Measurements from ENCODE around the gene S100A12.

The S100A12 gene

DNA sequence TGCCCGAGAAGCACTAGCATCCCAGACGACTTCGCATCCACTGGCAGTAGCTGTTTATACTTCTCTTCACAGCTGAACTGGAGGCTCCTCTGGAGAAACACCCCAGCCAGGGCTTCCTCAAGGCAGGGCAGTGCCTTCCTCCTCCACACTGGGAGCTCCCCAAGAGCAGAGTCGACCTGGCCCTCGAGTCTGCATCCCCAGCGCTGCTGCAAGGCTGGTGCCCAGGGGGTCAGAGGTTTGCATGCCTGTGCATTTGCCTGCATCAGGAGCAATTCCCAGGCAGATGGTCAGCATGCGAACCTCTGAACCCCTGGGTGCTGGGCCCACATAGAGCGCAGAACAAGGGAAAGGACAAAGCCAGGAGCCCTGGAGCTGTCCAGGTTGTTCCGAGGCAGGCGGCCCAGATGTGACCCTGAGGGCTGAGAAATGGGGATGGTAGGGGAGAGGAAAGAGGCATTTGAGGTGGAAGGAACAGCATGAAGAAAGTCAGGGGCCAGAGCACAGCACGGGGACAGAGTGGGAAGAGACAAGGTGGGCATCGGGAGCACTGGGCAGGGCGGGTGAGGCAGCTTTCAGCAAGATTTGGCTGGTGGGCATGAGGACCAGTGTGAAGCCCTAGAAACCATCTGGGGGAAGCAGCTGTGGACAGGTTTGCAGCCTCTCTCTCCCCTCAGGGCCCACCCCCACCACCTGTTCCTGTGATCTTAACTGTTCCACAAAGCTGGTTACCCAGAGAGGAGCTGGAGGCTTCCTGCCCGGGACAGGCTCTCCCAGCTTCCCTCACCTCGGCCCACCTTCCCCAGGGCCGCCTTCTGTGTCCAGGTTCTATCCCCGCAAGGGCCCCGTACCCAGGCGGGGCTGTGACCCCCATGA lies 21.9 kb upstream of the S100A12 start:
- no peak for DNase-seq (ENCODE audit: low read depth)

DNA sequence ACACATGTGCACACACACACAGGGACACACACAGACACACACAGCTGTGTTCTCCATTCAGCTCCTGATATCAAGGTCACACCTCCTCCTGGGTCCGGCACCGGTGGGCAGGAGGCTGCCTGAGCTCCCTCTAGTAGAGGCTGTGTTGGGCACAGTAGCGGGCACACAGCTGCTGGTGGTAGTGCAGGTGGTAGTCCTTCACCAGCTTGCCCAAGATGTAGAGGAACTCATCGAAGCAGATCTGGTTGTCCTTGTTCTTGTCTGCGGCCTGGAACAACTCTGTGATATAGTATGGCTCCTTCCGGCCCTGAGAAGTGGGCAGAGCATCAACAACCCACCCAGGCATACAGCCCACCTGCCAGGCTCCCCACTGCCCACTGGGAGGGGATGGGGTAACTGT lies 21.0 kb upstream of the S100A12 start:
- no peak for DNase-seq (ENCODE audit: low read depth)

DNA sequence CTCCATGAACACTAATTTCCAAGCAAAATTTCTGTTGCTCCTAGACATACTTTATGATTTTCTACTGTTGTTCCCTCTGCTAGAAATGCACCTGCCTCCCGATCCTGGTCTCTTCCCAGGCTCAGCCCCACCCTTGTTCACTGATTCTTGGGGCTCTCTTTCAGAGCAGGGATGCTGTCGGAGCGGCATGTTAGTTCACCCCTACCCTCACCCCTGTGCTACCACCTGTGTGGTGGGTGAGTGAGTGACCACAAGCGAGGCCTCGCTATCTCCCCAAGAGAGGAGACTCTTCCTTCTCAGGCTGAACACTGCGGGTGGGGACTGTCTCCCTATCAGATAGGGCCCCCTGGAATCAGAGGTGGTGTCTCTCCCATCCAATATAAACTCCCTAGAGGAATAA lies 20.4 kb upstream of the S100A12 start:
- DNase-seq (ENCODE audit: low read depth), result no peak

DNA sequence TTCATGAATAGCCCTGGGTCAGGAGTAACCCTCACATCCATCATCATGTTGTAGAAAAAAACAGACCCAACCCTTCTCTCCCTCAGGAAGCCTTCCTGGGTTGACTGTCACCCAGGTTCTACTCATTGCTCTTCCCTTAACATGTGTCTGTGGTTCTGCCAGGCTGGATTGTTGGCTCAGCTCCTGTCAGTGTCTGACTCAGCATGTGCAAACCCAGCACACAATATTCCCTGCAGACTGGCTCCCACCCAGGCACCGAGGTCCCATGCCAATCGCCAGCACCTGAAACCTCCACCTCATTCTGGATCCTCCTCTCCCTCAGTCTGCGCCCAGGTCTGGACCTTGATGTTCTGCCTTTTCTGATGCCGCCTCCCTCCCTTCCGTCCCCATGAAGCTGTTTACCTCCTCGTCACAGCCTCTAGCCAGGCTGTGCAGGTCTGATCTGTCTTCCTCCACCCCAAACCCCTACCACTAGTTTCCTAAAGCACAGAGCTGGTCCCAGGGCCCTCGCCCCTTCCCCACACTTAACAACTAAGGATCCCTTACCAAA lies 19.8 kb upstream of the S100A12 start:
- no peak for DNase-seq (ENCODE audit: low read depth)

DNA sequence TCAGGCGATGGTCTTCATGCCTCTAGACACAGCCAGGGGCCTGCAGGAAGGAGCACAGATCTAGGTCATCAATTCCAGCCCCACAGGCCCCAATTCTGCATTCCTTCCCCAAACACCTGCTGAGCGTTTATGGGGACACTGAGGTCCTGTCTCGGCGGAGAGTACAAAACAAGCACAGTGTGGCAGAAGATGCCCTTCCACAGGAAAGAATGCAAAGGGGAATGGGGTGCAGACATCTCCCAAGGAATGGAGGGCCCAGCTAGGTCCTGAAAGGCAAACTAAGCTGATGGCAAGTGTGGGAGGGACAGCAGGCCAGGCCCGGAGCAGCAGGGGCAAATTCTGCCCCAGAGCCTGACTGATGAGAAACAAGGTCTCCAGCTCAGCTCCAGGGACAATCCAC lies 19.0 kb upstream of the S100A12 start:
- no peak for DNase-seq (ENCODE audit: low read depth)

DNA sequence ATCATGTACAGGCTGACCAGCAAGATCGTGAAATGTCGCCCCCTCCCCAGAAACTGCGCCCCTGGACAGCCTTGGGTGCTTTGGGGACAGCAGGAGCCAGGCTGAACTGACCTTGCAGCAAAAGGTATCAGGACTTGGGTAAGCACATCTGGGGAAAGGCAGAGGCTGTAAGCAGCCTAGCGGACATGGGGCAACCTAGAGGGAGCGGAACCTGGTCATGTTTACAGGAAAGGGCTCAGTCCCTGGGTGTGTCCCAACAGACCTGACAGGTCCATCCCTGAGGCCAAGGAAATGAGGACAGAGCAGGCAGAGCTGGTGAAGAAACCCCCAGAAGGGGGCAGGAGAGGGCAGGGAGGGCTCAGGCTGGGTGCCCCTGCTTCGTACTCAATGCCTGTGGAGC lies 18.5 kb upstream of the S100A12 start:
- no peak for DNase-seq (ENCODE audit: low read depth)

DNA sequence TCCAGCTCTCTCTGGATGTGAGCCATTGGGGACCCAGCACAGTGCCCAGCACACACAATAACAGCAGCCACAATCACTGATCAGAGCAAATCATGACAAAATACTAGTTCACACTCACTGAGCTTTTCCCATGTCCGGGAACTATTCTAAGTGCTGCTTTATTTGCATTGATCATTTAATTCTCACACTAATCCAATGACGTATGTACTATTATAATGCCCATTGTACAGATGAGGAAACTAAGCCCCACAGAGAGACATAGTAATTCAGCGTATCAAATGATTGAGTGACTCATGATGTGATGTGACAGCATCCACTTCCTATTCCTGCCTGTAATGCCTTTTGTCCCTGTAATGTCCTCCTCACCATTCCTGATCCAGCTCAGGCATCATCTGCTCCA lies 17.4 kb upstream of the S100A12 start:
- DNase-seq (ENCODE audit: low read depth), result no peak

DNA sequence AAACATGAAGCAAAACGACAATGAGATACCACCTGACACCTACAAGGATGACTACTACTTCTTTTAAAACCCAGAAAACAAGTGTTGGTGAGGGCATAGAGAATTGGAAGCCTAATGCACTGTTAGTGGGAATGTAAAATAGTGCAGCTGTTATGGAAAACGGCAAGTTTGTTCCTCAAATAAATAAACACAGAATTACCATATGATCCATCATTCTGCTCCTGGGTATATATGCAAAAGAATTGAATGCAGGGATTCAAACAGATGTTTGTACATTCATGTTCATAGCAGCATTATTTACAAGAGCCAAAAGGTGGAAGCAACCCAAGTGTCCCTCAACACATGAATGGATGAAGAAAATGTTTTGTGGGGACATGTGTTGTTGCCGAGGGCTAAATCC lies 16.8 kb upstream of the S100A12 start:
- DNase-seq (ENCODE audit: low read depth), result no peak

DNA sequence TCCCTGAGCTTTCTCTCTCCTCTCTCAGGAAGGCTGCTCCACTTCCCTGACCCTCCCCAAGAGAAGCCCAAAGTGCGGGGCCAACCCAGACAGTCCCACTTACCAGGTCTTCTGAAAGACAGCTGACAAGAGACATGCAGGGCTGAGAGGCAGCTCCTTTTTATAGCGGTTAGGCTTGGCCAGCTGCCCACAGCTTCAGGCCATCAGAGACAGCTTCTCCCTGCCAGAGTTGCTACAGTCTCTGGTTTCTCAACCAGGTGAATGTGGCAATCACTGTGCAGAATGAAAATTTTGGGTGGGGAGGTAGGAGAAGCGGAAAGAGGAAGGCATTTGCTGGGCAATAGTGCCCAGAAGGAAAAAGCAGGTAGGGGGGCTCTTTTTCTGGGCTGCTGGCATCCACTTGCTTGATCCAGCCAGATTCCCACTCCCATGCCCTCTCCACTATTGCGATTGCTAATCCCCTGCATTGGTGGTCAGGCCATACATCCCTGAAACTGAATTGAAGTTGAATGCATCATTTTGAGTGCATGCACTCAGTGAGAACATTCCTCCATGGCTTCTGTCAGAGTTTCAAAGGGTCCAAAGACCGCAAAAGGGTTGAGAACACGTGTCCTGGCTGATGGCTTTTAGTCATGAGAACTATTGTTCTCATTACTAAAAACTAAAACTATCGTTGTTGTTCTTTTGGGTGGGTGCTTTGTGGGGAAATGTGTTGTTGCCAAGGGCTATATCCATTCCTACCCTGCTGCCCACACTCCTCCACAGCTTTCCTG lies 15.7 kb upstream of the S100A12 start, which contains the start of gene S100A8:
Gene S100A8, minus strand, starts transcription at position 136 of the 773 bp plus-strand sequence. CDS start 538 bp downstream, outside the sequence.
- no peak for DNase-seq (ENCODE audit: low read depth)

DNA sequence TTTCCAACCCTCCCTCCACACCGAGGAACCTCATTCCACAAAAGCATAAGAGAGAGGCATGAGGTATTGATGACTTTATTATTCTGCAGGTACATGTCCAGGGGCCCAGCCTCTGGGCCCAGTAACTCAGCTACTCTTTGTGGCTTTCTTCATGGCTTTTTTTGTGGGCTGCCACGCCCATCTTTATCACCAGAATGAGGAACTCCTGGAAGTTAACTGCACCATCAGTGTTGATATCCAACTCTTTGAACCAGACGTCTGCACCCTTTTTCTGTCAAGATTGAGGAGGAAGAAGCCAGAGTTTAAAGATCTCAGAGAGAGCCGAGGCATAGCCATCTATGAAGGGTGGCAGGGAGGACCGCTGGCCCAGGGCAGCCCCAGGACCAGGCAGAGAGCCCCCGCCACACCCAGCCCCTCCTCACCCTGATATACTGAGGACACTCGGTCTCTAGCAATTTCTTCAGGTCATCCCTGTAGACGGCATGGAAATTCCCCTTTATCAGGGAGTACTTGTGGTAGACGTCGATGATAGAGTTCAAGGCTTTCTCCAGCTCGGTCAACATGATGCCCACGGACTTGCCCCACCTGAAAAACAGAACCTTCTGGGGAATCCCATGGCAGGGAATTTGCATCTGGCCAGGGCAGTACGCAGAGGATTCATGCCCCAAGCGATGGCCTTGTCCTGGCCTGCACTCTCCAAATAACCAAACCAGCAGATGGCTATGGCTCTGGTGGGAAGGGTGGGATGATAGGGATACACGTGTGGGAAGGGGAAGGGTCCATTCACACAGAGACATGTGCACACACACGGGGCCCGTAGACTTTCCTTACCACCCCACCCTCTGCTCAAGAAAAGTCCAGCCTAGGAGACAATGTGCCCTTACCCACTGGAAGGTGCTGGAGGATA lies 14.8 kb upstream of the S100A12 start:
- no peak for DNase-seq (ENCODE audit: low read depth)

DNA sequence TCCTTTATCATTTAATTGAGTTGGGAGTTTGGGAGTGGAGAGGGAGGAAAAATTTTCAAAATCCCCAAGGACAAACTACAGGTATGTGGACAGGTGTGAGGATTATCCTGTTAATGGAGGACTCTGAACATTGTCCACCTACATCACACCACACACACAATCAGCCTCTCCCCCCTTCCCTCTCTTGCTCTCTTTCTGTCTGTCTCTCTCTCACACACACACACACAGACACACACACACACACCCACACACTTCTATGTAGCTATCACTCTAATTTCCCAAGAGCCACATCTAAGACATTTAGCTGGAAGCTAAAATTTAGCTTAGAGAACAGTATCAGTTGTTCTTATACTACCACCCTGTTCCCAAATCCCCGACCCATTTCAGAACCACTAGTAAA lies 14.0 kb upstream of the S100A12 start:
- no peak for DNase-seq (ENCODE audit: low read depth)

DNA sequence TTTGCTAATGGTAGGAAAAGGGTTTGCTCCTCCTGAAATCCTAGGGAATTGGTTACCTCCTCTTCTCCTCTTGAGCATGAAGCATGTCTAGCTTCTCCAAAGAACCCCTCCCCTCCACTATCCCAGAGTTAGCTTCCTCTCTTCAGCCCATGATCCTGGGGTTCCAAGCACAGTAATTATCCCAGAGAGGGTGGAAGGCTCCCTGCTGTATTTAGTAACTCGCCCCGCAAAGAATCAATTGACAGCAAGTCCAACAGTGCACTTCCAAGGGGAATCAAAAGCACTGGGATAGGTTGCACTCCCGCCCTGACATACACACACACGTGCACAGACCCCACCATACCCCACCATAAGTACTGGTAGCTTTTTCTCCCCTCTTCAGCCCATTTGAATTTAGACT lies 12.4 kb upstream of the S100A12 start:
- no peak for DNase-seq (ENCODE audit: low read depth)

DNA sequence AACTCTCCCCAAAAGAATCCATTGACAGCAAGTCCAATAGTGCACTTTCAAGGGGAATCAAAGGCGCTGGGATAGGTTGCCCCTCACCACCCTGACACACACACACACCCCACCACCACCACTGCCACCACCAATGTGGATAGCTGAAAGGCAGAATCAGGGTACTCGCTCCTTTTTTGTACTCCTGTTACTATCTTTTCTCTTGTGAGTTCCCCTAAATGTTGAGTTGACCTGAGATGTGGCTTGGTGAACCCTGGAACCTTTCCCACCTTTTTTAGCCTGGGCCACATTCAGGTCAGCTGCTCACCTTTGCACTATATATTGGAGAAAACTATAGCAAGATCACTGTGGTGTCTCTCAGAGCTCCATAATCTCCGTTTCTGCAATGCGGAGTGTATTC lies 11.6 kb upstream of the S100A12 start:
- no peak for DNase-seq (ENCODE audit: low read depth)

DNA sequence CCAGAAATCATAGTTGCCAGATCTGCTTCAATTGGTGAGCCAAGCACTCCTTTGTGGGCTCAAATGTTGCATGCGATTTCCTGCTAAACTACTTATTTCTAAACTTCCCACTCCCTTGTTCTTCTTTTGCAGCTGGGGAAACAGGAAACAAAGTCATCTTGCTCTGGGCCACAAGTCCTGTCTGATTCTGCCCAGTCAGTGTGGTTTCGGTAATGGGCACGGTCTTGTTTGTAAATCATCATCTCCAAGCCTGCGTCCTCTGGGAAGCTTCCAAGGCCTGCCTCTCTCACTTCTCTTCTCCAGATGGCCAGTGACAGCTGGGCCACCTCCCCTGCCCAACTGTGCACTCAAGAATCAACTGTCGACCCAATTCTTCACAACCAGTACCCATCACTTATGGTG lies 11.1 kb upstream of the S100A12 start:
- DNase-seq (ENCODE audit: low read depth), result no peak

DNA sequence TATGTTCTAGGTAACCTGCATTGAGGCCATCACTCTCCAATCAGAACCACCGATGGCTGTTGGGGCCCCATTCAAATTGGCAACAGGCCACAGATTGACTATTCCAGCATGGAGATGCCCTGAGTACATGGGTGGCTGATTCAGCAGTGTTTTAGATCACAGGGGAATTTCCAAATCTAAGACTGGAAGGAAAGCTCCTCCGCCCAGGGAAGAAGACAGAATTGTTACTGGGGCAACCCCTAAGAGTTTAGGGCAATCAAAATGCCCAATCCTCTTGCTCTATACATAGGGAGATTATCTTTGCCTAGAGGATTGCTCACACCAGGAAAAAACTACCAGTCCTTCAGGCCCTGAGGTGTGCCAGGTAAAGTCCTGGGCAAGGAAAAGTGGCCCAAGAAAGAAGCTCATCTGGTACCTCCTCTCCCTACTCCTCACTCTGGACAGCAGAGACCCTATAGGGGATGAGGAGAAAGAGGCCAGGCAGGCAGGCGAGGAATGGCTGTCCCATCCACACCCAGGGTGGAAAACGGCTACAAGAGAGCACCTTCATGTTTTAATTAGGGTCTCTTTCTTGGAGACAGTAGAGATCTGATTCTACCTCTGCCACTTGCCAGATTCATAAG lies 9.6 kb upstream of the S100A12 start:
- DNase-seq (ENCODE audit: low read depth), result no peak

DNA sequence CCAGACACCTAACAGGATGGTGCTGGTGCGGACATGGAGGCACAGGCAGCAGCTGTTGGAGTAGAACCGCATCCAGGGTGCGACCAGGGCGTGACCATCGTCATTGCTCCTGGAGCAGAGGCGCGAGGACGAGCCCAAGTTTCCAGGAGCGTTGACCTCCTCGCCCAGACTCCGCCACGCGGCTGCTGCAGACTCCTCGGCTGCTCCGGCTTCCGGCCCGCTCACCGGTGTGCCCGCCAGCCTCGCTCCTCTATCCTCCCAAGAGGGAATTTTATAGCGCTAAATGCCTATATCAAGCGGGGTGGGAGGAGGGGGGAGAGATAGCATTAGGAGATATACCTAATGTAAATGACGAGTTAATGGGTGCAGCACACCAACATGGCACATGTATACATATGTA lies 5.3 kb upstream of the S100A12 start:
- no peak for DNase-seq (ENCODE audit: low read depth)

DNA sequence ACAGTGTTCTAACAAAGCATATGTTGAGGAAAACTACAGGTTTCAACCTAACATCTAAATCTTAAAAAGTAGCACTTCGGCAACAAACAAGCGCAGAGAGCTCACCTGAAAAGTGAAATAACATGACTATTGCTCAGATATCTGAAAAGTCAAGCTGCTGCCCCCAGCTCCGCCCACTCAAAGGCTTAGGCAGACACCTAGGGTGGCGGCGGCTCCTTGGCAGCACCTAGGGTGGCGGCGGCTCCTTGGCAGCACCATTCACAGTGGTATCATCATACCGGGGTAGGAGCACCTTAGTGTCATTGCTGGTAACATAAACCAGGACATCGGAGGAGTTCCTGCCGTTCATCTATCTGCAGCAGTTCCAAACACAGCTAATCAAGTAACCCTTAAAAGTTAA lies 4.2 kb upstream of the S100A12 start:
- no peak for DNase-seq (ENCODE audit: low read depth)

DNA sequence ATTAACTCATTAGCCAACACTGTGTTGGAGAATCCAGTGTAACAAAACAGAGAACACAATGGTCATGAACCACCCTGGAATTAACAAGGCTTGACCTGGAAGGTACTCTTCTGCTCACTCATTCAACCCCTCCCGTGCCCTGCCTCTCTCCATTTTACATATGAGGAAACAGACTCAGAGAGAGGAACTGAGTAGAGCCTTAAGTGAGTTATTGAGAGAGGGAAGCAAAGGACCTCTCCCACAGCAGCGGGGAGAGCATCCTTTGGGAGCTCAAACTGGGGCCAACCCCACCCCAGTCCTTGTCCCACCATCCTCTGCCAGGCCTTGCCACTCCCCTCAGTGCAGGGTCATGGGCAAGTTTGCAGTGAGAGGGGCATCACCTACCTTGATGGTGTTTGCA lies 1.4 kb downstream of the S100A12 start:
- DNase-seq (ENCODE audit: low read depth), result no peak

DNA sequence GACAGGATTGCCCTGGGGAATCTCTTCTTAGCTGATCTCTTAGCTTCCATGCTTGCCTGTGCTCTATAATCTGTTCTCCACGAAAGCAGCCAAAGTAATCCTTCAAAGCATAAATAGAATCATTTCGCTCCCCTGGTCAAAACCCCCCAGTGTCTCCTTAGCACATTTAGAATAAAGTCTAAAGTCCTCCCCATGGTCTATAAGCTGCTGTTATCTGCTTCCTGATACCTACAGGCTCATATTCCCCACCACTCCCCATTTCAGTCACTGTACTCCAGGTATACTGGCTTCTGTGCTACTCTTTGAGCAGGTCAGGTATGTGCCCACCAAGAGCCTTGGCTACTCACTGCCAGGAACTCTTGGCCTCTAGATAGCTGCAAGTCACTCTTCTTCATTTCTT lies 2.9 kb downstream of the S100A12 start:
- no peak for DNase-seq (ENCODE audit: low read depth)

DNA sequence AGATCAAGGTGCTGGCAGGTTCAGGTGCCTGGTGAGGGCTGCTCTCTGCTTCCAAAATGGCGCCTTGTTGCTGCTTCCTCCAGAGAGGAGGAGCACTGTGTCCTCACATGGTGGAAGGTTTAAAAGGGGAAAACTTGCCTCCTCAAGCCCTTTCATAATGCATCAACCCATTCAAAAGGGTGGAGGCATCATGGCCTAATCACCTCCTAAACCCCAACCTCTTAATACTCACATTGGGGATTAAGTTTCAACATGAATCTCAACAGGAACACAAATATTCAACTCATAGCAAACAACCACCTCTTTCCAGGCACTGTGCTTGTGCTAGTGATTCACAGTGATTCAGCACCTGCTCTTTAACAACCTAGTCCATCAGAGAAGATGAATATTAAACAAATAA lies 4.2 kb downstream of the S100A12 start:
- DNase-seq (ENCODE audit: low read depth), result no peak

DNA sequence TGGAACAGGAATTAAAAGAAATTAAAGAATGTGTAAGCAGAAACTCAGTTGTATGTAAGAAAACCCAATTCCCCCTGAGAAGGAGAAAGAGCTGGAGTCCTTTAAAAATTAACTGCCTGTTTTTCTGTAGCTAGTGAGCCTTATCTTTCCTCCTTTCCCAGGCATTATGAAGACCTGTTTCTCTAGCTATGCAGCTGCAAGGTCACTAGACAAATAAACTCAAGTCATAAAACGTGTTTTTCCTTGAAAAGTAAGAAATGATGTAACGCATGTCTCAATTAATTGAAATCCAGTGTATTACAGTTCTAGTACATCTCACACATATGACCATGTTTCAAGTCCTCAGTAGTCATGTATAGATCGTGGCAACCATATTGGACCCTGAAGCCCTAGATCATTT lies 5.3 kb downstream of the S100A12 start:
- DNase-seq (ENCODE audit: low read depth), result no peak

DNA sequence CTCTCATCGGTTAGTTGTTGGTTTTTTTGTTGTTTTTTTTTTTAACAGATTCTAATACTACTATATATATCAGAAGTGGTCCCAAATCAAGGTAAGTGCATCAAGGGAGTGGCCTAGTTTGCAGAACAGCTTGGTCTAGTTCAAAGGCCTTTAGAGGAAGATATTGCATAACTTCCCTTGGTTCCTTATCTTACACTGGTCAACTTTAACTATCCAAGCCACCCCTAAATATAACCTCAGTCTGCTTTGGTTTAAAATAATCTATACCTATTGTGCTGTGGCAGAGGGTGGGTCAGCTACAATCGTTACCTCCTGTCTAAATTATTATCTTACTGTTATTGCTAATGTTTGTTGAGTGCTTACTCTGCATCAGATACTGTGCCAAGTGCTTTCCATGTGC lies 6.9 kb downstream of the S100A12 start:
- no peak for DNase-seq (ENCODE audit: low read depth)

Data from activated T-helper 9 cell treated with anti-CD3 and anti-CD28 coated beads, Interleukin-2, amount 50 U/mL, for 16 hours (primary cell).